ENCODE data around the gene NUDT6.
"Not testable (repeated sequence)": the region's sequence is repeated elsewhere in the genome, so short reads cannot be mapped to it uniquely, and the experiment has no call there.

NUDT6 gene

GRCh38 chr4:122921971-122922876 is at the start of gene NUDT6:
TSS of gene NUDT6 (minus strand) at chr4:122922597. CDS start at chr4:122922572, 25 bp downstream.
- peak; percentile 77 for DNase-seq

- DNase-seq: no peak
Measured at GRCh38 chr4:122968227-122968812, 45.9 kb upstream of the NUDT6 start.

- no peak for DNase-seq
Measured at GRCh38 chr4:122967231-122967630, 44.8 kb upstream of the NUDT6 start.

GRCh38 chr4:122966201-122966600 is 43.8 kb upstream of the NUDT6 start:
- no peak for DNase-seq

GRCh38 chr4:122963216-122963615 is 40.8 kb upstream of the NUDT6 start:
- no peak for DNase-seq

- DNase-seq: no peak
Measured at GRCh38 chr4:122960611-122961000, 38.2 kb upstream of the NUDT6 start.

GRCh38 chr4:122959981-122960610 is 37.7 kb upstream of the NUDT6 start:
- DNase-seq: no peak

GRCh38 chr4:122959441-122959840 is 37.0 kb upstream of the NUDT6 start:
- no peak for DNase-seq

GRCh38 chr4:122958505-122958904 is 36.1 kb upstream of the NUDT6 start:
- no peak for DNase-seq

GRCh38 chr4:122953924-122954323 is 31.5 kb upstream of the NUDT6 start:
- no peak for DNase-seq

- DNase-seq: no peak
Measured at GRCh38 chr4:122952028-122952427, 29.6 kb upstream of the NUDT6 start.

GRCh38 chr4:122948671-122949070 is 26.3 kb upstream of the NUDT6 start:
- no peak for DNase-seq

- DNase-seq: no peak
Measured at GRCh38 chr4:122946142-122946541, 23.7 kb upstream of the NUDT6 start.

- not testable (repeated sequence) for DNase-seq
Measured at GRCh38 chr4:122945136-122945535, 22.7 kb upstream of the NUDT6 start.

- DNase-seq: no peak
Measured at GRCh38 chr4:122932763-122933162, 10.4 kb upstream of the NUDT6 start.

GRCh38 chr4:122930862-122931261 is 8.5 kb upstream of the NUDT6 start:
- DNase-seq: no peak

GRCh38 chr4:122928930-122929329 is 6.5 kb upstream of the NUDT6 start:
- DNase-seq: no peak

- DNase-seq: peak; percentile 79
Measured at GRCh38 chr4:122922877-122923511, 597 bp upstream of the NUDT6 start.

GRCh38 chr4:122921300-122921699 is 1.1 kb downstream of the NUDT6 start:
- no peak for DNase-seq

GRCh38 chr4:122920473-122920872 is 1.9 kb downstream of the NUDT6 start:
- DNase-seq: no peak

- DNase-seq: no peak
Measured at GRCh38 chr4:122917731-122918130, 4.7 kb downstream of the NUDT6 start.

- no peak for DNase-seq
Measured at GRCh38 chr4:122914938-122915337, 7.5 kb downstream of the NUDT6 start.

- peak; percentile 37 for DNase-seq
Measured at GRCh38 chr4:122914292-122914904, 8.0 kb downstream of the NUDT6 start.

Measured in NCI-H526 treated with DMSO at 0.1 percent for 48 hours (cell line).